GM19240 (cell line): ENCODE measurements around the gene KIF26A.

Experiments
- DNase-seq: peaks from one replicate; pipeline ENCODE4 v3.0.0; 2011; ENCODE audit warnings: low spot score; ENCODE audit not compliant: insufficient read length

The KIF26A gene

DNA sequence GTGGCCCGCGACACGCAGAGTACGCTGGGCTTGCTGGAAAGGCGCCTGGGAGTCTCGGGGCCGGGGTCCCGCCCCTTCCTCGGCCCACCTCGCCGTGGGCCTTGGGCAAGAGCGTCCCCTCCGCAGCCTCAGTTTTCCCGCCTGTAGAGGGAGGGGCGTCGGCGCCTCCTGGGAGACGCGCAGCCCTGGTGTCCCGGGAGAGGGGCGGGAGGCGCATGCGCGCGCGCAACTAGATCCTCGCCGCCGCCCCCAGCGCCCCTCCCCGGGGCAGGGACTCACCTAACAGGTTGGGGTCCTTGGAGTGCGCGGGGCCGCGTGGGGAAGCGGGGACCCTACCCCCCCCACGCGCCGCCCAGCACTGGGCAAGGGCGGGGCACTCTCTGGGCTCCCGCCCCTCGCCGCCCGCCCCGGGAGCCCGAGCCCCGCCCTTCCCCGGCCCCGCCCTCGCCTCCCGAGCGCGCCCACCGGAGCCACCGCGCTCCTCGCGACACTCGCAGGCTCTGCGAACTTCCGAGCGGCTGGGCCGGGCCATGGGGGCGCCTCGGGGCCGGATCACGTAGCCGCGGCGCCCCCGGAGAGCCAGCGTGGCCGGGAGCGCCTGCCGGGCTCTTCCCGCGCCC is at the start of gene KIF26A:
Gene KIF26A (plus strand): TSS at position 490 of the 620 bp plus-strand sequence. CDS start 136 bp downstream, outside the sequence.
- no peak for DNase-seq

DNA sequence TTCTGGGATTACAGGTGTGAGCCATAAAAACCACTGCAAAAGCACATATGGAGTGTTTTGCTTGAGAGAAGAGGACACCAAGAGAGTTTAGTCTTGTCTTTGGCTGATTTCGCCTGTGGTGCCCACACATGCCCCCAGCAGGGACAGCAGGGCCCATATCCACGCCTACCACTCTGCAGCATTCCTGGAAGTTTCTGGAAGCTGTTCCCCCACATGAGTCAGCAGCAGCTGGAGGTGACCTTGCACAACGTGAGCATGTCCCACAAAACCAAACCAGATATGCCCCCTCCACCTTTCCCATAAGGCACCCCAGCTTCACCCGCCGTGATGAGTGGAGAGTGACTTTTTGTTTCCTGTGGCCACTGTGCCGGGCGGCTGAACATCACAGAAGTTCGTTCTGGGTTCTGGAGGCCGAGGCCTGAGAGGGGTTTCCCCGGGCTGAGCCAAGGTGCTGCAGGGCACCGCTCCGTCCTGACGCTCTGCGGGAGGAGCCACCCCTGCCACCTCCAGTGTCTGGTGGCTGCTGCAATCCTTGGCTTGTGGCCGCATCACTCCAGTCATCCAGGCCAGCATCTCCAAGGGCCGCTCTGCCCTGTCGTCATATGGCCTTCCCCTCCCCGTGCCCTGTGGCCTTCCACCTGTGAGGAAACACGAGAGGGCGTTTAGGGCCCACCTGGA is 48.2 kb upstream of the KIF26A start:
- no peak for DNase-seq

DNA sequence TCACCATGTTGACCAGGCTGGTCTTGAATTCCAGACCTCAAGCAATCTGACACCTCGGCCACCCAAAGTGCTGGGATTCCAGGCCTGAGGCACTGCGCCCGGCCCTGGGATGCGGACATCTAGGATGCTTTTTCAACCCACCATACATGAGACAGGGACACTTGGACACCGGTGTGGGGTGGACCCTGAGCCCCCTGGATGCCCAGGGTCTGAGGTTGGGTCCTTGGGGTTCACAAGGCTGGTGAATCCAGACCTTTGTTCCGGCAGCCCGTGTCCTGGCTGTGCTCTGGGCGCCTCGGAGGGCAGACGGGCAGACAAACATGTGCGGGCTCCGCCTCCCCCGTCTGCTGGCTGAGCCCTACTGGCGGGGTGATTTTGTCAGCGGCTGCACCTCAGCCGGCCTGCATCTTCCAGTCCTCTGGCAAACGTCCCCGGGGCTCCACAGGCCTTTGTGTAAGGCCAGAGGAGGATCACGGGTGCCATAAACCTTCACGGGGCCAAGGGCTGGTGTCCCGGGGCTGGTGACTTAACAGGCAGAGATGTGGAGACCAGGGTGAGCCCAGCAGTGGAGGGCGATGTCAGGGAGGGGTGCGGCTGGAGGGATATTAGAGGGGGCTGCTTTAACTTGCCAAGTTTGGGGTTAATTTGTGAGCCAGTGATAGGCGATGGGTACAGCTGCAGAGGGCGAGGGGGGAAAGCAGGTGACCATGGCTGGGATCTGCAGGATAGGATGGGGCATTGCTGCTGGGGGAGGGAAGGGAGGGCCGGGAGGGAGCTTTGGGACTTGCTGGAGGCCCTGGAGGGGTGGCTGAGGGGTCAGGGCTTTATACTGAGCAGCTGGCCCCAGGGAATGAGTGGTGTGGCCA is 47.1 kb upstream of the KIF26A start:
- DNase-seq, result no peak

GRCh38 chr14:104091927-104092771 is 46.2 kb upstream of the KIF26A start:
- no peak for DNase-seq

GRCh38 chr14:104092931-104093365 is 45.4 kb upstream of the KIF26A start:
- no peak for DNase-seq

- DNase-seq, result no peak
Measured at GRCh38 chr14:104093366-104094055, 44.9 kb upstream of the KIF26A start.

DNA sequence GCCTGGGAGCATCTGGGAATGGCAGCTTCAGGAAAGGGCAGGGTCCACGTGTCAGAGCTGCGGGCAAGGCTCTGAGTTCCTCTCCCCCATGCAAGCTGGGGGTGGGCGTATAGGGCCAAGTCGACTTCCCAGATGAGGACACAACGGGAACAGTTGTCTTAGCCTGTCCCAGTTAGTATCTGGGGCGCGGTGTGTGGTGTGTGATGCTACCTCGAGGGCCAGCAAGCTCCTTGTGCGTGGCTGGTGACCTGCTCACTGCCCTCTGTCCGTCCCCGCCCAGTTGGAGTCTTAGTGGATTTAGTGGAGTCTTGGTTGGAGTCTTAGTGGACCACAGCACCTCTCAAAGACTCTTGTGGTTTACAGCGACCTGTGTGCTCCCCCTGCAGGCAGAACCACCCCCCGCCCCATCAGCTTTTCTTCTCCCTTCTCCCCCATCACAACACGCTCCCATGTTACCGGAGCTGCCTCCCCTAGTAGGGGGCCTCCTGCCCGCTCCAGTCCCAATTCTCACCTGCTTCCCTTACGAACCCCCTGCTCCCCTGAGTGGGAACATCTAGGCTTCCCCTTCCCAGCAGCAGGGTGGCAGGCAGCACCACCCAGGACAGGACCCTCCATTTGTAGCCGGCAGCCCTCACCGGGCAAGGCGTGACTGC is 44.2 kb upstream of the KIF26A start:
- no peak for DNase-seq

DNA sequence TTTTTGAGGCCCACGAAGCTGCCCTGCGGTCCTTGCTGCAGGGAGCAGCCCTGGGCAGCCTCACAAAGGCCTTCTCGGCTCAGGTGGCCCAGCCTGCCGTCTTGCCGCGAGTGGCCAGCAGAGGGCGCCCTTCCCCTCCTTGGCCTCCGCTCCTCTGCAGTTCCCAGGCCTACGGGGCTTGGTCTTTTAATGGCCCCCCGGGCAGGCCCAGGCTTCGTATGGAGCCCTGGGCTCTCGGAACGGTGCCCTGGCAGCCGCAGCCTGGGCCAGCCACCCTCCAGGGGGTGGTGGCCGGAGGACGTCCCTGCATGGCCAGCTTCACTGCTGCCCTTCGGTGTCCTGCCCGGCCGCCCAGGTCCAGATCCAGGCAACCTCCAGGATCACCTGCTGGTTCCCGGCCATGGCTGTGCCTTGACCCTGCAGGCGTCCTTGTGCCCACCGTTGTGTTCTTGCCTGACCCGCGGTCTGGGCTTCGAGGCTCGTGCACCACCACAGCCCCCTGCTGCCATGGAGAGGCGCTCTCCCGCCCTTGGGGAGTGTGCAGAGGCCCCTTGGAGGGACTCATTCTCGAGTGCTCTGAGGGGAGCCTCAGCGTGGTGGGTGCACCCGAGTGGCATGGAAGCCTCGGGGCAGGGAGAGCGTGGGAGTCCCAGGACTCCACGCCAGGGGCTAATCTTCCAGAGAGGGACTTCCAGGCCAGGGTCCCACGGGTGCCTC is 43.5 kb upstream of the KIF26A start:
- DNase-seq, result peak; percentile 70

DNA sequence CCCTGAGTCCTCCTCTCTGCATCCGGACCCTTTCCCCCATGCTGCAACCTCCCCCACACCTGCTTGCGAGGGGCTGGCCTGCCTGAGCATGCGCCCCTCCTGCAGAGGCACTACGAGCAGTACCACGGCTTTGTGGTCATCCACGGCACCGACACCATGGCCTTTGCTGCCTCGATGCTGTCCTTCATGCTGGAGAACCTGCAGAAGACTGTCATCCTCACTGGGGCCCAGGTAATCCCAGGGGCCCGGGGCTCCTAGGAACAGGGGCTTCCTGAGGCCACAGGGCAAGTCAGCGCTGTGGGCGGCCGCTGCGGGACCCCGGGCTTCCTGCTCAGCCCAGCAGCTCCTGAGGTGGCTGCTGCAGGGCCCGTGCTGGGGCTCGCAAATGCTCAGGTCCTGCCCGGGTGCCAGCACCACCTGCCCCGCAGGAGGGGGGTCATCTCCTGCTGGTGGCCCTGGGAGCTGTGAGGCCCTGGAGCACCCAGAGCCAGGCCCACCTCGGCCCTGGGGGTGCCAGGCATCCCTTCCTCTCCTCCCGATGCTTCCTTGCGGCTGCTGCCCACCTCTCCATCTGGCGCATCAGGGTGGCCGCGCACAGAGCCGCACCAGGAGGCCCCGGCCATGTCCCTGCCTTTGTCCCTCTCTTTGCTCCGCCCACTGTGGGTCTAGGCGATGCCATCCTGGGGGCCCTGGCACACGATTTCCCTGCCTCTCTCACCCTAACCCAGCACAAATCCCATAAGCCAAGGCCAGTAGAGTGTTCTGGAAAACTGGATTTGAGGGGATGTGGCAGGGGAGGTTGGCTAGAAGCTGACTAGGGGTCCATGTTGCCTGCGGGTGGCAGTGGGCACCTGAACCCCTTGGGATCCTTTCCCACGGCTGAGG is 42.7 kb upstream of the KIF26A start:
- no peak for DNase-seq

DNA sequence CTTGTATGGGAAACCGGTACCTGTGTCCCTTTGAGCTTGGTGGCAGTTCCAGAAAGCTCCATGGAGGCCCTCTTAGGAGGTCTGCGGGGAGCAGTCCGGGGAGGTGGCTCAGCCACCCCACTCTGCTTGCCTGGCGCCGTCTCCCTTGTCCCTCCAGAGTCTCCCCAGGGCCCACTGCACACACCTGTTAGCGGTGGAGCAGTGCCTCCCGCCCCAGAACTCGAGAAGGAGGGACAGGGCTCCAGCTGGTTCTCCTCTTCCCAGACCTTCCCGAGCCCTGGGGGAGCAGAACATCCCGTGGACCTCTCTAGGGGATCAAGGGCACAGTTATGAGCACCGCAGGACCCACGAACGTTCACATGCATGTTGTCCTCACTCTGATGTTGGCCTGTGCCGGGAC is 42.1 kb upstream of the KIF26A start:
- DNase-seq, result no peak

DNA sequence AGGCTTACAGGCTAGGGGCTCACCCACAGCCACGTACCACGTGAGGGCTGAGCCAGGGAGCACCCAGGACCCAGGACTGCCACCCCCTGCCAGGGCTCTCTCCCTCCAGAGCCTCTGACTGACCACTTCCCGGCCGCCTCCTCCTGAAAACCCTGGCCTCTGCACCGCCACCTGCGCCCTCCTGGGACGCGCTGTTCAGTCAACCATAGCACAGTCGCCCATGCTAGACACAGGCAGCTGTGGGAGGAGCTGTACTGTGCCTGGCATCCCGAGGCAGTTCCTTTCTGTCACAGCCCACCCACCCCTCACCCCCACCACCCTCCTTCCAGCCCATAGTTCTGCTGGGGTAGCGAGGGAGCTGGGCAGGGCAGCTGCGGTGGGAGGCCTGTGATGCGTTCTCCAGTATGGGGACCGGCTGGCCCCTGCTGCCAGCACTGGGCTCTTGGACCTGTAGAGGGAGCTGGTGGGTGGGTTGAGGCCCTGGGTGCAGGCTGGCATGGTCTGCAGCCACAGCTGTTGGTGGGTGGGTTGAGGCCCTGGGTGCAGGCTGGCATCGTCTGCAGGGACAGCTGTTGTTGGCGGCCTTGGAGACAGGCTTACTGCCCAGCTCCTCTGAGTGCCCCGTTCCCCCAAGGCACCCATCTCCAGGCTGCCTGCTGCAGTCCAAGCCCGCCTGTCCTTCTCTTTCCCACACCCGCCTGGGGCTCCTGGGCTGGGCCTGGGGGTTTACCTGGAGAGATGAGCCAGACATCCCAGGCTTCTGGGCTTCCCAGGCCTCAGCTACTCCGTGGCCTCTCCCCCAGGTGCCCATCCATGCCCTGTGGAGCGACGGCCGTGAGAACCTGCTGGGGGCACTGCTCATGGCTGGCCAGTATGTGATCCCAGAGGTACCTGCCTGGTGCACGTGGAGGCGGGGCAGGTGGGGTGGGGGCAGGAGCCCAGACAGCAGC is 41.4 kb upstream of the KIF26A start:
- DNase-seq, result no peak

- no peak for DNase-seq
Measured at GRCh38 chr14:104098272-104099095, 39.9 kb upstream of the KIF26A start.

DNA sequence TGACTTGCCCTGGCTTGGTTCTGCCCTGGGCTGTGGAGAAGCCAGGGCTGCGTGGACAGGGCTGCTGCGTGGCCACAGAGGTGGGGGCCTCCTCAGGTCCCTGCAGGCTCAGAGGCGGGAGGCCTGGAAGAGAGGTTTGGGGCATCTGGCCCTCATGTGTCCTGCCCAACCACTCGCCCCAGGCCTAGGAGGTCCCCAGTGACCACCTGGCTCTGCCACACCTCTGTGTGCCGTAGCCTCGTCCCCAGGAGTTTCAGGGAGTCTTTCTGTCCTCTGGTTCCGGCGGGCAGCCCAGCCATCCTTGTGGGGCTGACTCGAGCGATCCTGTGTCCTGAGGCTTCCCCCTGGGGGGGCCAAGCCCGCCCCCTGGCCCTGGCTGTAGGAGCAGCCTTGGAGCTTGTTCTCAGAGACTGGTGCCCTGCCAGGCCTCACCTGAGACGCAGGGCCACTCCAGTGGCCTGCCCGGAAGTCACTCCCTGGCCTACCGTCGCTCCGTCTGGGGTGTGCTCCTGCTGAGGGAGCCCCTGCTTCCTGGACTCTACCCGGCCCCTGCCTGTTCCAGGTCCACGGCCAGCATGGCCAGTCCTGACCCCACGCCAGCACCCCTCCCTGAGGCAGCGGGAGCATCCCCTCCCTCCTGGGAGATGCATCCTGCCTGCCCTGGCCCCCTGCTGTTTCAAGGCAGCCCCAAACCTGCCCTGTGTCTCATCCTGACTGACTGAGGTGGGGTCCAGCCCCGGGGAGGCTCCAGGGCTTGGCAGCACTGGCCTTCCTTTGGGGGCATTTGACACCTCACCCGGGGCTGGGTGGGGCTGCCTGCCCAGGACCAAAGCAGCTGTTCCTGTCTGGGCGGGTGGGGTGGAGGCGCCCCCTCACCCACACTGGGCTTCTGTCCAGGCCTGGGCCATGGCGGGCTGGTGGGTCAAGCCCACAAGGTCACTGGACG is 39.0 kb upstream of the KIF26A start:
- no peak for DNase-seq

- DNase-seq, result no peak
Measured at GRCh38 chr14:104100171-104101085, 38.0 kb upstream of the KIF26A start.
